GM23248 (cell line): Measurements from ENCODE around the gene GINS2.

Experiments
- EZH2 ChIP-seq: fragments of 200-600 bp; sonication (generic); IDR thresholded peaks from 2 replicates; pipeline ENCODE4 v1.6.1; 2018; ENCODE audit warnings: antibody characterized with exemption, mild to moderate bottlenecking; ENCODE audit not compliant: insufficient read depth, poor library complexity, severe bottlenecking
- EZH2phosphoT487 ChIP-seq: fragments of 200-600 bp; sonication (generic); IDR thresholded peaks from 2 replicates; pipeline ENCODE4 v1.6.1; 2018; ENCODE audit warnings: antibody characterized with exemption, moderate library complexity, mild to moderate bottlenecking, low read depth; ENCODE audit not compliant: insufficient read depth

GRCh38 chr16:85729452-85730185 is 40.9 kb upstream of the GINS2 start:
- TF ChIP-seq EZH2 (no peak), EZH2phosphoT487 (no peak)
